Measurements from ENCODE around the gene SYTL3.
A peak's percentile ranks its signal among the peaks of the same experiment; 100 is the strongest.

SYTL3 gene

DNA sequence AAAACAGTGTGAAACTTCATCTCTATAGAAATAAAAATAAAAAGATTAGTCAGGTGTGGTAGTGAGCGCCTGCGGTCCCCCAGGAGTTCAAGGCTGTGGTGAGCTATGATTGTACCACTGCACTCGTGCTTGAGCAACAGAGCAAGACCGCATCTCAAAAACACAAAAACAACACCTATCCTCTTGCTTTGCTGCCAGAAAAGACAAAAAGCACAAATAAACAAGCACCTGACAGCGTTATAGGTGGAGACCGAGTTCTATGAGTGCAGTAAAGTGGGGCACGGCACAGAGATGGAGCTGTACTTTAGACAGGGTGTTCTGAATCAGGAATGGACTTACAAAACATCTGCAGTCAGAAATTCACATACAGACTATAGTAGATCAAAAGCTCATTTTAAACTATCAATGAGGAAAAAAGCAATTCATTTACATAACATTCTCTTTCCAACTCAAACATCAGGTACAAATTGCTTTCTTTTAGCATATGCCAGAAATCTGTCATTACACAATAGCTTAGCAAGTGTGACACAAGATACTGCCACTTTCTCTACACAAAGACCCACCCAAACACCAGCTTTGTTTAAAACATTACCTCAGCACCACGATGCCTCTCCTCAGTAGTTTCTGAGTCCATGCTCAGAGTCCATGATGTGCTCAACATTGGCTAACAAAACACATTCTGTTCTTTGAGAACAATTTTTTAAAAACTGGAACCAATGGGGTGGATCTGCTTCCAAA is 159.3 kb downstream of the SYTL3 start:
- Histone ChIP-seq H3K4me1 (ENCODE audit: insufficient read depth, low read length, poor library complexity, severe bottlenecking) (peaks cover 82% of the 10 kb centered on the region), H3K36me3 (ENCODE audit: insufficient read depth, low read length) (peaks cover 12% of the 10 kb centered on the region; the same call in 1 of the 2 replicates), H3K4me3 (ENCODE audit: low read length, poor library complexity, severe bottlenecking) (no peak overlapping the region), H3K9me3 (ENCODE audit: insufficient read depth, low read depth, low read length) (no peaks in the 10 kb centered on the region), H2AFZ (ENCODE audit: low read length) (no peak overlapping the region), H3K79me2 (ENCODE audit: insufficient read depth, low read length) (peaks cover 95% of the 10 kb centered on the region), H3K27me3 (ENCODE audit: insufficient read depth, low read length, poor library complexity, severe bottlenecking) (no peaks in the 10 kb centered on the region), H3K9ac (ENCODE audit: low read depth, low read length, poor library complexity, severe bottlenecking) (no peak overlapping the region), H3K9me2 (replicated peaks; ENCODE audit: low read depth, low read length) (no peaks in the 10 kb centered on the region), H3K4me2 (ENCODE audit: low read depth, low read length, poor library complexity, severe bottlenecking) (peak overlapping the region; percentile 11), H4K20me1 (ENCODE audit: insufficient read depth, low read length, poor library complexity, severe bottlenecking) (peaks cover 38% of the 10 kb centered on the region), H3F3A (ENCODE audit: low read depth) (peaks cover 3% of the 10 kb centered on the region)
- no peak for TF ChIP-seq EZH2phosphoT487 (IDR thresholded peaks at IDR 0.05; ENCODE audit: borderline replicate concordance)
- TF ChIP-seq, protein P1, sequence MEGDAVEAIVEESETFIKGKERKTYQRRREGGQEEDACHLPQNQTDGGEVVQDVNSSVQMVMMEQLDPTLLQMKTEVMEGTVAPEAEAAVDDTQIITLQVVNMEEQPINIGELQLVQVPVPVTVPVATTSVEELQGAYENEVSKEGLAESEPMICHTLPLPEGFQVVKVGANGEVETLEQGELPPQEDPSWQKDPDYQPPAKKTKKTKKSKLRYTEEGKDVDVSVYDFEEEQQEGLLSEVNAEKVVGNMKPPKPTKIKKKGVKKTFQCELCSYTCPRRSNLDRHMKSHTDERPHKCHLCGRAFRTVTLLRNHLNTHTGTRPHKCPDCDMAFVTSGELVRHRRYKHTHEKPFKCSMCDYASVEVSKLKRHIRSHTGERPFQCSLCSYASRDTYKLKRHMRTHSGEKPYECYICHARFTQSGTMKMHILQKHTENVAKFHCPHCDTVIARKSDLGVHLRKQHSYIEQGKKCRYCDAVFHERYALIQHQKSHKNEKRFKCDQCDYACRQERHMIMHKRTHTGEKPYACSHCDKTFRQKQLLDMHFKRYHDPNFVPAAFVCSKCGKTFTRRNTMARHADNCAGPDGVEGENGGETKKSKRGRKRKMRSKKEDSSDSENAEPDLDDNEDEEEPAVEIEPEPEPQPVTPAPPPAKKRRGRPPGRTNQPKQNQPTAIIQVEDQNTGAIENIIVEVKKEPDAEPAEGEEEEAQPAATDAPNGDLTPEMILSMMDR (conservative IDR thresholded peaks at IDR 0.05; ENCODE audit: low read length), result no peak

DNA sequence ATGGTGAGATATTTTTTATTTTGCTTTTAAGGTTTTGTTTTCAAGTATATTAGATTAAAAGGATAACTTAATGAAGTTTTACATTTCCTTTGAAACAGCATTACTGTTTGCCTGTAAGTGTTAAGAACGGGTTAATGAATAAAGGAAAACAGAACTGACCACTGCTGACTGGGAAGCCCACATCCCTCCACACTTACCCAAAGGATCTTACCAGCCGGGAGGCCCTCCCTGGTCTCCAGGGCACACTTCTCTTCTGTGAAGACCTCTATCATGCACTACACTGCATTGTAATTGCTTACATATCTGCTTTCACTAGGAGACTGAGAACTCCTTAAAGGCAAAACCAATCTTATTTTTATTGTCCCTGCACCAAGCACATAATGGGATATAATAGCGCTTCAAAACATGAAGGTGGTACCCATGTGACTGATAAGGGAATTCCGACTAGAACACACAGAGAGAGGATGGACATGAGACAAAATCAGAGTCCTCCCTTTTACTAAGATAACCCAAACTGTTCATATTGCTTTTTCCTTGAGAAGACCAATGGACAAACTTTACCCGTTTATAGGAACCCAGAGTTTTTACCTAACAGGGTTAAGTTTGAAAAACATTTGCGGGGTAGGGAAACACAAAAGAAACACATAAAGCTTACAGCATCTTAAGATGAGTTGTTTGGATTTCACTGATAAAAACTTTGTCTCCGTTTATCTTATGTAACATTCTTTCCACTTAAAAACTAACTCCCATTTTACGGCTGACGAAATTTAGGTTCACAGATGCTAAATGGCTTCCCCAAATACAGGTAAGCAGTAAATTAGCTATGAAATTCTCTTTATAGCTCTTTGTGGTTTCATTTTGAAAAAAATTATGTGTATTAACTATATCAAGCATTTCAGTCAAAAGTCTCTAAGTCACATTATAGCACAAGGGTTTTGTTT is 160.6 kb downstream of the SYTL3 start:
- H4K20me1 ChIP-seq (ENCODE audit: insufficient read depth, low read length, poor library complexity, severe bottlenecking), result peaks cover 44% of the 10 kb centered on the region

DNA sequence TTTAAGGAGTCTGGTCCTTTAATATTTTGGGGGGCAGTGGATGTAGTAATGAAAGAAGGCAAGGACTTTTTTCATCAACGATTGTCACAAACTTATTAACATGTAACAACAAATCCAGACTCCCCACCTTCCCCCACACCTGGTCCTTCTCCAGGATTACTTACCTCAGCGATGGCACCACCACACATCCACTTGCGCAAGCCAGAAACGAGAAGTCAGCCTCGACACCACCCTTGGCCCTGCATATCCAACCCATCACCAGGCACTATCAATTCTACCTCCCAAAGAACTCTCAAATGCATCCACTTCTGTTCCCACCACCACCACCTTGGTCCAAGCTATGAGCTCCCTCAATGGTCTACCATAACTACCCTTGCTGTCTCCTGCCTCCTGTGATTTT is 162.8 kb downstream of the SYTL3 start:
- Histone ChIP-seq H3K36me3 (ENCODE audit: insufficient read depth, low read length) (peaks cover 12% of the 10 kb centered on the region; the same call in 1 of the 2 replicates), H3K4me2 (ENCODE audit: low read depth, low read length, poor library complexity, severe bottlenecking) (peak overlapping the region; percentile 93), H3K9ac (ENCODE audit: low read depth, low read length, poor library complexity, severe bottlenecking) (no peak overlapping the region), H3K9me3 (ENCODE audit: insufficient read depth, low read depth, low read length) (no peaks in the 10 kb centered on the region), H3K9me2 (replicated peaks; ENCODE audit: low read depth, low read length) (no peaks in the 10 kb centered on the region), H2AFZ (ENCODE audit: low read length) (no peak overlapping the region), H3K4me1 (ENCODE audit: insufficient read depth, low read length, poor library complexity, severe bottlenecking) (peaks cover 87% of the 10 kb centered on the region), H3K4me3 (ENCODE audit: low read length, poor library complexity, severe bottlenecking) (no peak overlapping the region), H3K79me2 (ENCODE audit: insufficient read depth, low read length) (peaks cover 100% of the 10 kb centered on the region), H3F3A (ENCODE audit: low read depth) (no peaks in the 10 kb centered on the region), H4K20me1 (ENCODE audit: insufficient read depth, low read length, poor library complexity, severe bottlenecking) (peaks cover 61% of the 10 kb centered on the region), H3K27me3 (ENCODE audit: insufficient read depth, low read length, poor library complexity, severe bottlenecking) (no peaks in the 10 kb centered on the region)
- no peak for TF ChIP-seq EZH2phosphoT487 (IDR thresholded peaks at IDR 0.05; ENCODE audit: borderline replicate concordance)
- TF ChIP-seq, protein P1 (conservative IDR thresholded peaks at IDR 0.05; ENCODE audit: low read length), result no peak

More for the DNA sequence above, 160.6 kb downstream of the SYTL3 start:
- Histone ChIP-seq H2AFZ (ENCODE audit: low read length) (no peak overlapping the region), H3K9ac (ENCODE audit: low read depth, low read length, poor library complexity, severe bottlenecking) (peak overlapping the region; percentile 3), H3K4me3 (ENCODE audit: low read length, poor library complexity, severe bottlenecking) (no peak overlapping the region), H3F3A (ENCODE audit: low read depth) (no peaks in the 10 kb centered on the region), H3K9me2 (replicated peaks; ENCODE audit: low read depth, low read length) (no peaks in the 10 kb centered on the region), H3K4me1 (ENCODE audit: insufficient read depth, low read length, poor library complexity, severe bottlenecking) (peaks cover 84% of the 10 kb centered on the region), H3K36me3 (ENCODE audit: insufficient read depth, low read length) (peaks cover 12% of the 10 kb centered on the region; the same call in 1 of the 2 replicates), H3K27me3 (ENCODE audit: insufficient read depth, low read length, poor library complexity, severe bottlenecking) (no peaks in the 10 kb centered on the region), H3K9me3 (ENCODE audit: insufficient read depth, low read depth, low read length) (no peaks in the 10 kb centered on the region), H3K4me2 (ENCODE audit: low read depth, low read length, poor library complexity, severe bottlenecking) (peak overlapping the region; percentile 39), H3K79me2 (ENCODE audit: insufficient read depth, low read length) (peaks cover 99% of the 10 kb centered on the region)
- TF ChIP-seq, protein P1 (conservative IDR thresholded peaks at IDR 0.05; ENCODE audit: low read length), result no peak
- no peak for TF ChIP-seq EZH2phosphoT487 (IDR thresholded peaks at IDR 0.05; ENCODE audit: borderline replicate concordance)
